NCI-H510A treated with DMSO at 0.1 percent for 48 hours (cell line): ENCODE data around the gene USP43.

Experiments
- DNase-seq: peaks from one replicate; lab custom pipeline; 2025; lab: John Stamatoyannopoulos, UW

Gene USP43

DNA sequence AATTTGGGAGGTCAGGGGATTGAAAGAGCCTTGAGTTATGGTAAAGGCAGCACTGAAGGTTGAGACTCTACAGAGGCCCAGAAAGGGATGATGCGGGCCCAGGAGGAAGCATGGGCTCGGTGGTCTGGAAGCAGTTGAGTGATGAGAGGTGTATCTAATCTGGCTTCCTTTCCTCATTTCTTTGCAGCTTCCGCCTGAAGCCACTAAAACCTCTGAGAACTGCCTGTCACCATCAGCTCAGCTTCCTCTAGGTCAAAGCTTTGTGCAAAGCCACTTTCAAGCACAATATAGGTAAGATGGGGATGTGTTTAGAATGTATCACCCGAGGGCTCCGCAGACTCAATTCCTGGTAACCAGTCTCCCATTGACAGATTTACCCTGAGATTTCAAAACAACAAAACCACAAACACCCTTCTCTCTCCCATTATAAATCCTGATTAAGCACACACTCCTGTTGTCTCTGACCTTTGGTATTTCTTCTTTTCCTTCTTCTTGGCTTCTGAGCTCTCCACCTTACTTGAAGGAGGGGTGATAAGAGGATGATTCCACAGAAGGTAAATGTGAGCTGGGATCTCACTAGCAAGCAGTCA is 21.2 kb downstream of the USP43 start:
- no peak for DNase-seq

DNA sequence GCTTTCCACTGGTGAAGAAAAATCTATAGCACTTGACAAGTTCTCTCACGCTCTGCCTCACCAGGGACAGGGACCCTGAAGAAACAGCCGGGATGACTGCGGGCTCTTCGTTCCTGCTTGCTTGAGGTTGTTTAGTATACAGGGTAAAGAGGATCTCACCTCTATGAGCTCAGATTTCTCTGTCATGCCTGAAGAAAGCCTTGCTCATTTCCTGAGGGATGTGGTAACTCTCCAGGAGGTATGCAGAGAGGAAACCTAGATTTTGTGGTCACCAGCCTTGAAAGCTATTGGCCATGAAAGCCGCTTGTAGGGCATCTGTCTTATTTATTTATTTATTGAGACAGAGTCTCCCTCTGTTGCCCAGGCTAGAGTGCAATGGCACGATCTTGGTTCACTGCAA is 23.2 kb downstream of the USP43 start:
- no peak for DNase-seq

DNA sequence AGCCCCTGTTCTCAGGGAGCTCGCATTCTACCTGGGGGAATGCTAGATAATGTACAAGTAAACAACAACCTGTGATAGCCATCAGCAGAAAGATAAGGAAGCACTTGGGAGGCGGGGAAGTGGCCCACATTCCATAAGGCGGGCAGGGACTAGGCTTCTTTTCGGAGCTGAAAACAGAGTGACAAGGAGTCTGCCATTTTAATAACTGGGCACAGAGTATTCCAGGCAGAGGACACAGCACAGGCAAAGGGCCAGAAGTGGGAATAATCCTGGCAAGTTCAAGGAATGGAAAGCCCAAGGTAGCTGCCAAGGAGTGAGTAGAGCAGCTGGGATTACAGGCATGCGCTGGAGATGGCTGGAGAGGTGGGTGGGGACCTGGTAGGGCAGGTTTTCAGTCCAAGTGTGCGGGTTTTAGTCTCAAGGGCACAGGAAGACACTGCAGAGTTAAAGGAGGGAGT is 24.3 kb downstream of the USP43 start:
- no peak for DNase-seq

DNA sequence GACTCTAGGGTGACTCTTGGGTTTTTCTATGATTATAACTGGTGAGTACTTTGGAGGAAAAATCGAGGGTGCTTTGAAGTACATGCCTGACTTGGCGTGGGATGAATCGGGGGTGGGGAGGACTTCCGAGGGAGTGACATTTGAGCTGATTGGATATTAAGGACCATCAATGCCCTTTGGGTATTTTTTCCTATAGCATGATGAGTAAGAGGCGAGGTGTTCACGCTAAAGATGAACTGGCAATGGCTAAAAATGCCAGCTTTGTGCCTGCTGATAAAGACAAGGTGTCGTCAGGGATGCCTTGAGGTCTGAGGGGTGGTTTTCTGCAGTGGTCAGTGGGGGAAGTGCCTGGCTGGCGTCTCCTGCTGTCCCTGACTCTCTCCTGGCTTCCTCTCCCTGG is 25.3 kb downstream of the USP43 start:
- DNase-seq: no peak

DNA sequence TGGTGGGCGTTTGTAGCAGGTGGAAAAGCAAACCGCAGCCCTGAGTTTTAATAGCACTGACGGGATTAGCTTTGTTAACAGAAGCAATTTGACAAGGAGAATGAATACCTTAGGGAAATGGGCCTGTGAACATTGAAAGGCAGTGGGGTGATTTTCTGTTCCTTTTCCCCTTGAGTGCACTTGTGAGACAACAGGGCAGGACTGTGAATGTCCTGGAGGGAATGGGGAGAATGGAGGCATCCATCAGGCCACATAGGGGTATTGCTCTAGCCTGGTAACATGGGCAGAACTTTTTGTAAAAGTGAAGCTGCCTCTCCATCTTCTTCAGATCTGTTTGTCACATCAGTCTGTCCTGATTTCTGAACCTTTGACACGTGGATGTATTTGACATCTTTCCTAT is 26.2 kb downstream of the USP43 start:
- no peak for DNase-seq

DNA sequence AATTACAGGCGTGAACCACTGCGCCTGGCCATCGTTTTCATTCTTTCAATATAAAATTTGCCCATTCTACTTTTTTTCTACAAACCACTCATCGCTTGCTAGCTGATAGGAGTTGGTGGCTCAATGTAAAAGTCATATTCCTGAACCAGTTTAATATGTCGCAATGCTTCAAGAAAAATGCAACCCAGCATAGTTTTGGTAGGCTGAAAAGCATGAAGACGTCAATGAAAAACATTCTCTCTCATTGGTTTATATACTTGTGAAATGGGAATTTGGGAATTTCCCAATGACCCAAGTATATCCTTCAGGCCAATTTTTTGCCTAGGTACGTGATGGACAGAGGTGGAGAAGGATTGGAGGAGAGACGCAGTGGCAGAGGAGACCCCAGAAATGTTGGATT is 26.9 kb downstream of the USP43 start:
- DNase-seq: no peak

DNA sequence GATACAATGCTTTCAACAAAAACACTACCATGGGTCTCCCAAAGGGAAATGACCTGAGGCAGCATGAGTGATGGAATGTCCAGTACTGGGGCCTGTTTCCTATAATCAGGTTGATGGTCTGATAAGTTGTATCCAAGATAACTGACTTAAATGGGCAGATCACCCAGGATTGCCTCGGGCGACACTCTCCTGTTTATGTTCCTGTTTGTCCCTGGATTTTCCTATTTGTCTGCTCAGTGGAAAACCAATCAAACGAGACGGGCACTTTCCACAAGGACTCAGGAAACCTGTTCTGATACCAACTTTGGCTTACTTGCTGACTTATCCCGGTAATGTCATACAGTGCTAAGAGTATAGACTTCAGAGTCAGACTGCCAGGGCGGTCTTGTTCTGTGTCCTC is 27.4 kb downstream of the USP43 start:
- DNase-seq: no peak

DNA sequence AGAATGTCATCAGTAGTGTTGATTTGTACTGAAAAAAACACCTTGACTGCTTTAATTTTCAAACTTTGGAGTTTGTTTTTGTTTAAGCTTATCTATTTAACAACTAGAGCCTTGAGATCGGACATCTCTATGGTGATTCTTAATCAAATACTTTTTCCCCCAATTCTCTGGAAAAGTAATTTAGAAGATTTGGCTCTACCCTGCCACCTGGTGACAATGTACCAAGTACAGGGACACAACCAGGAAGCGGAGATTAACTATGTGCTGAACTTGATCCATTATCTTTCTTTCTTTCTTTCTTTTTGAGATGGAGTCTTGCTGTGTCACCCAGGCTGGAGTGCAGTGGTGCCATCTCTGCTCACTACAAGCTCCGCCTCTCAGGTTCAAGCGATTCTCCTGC is 30.8 kb downstream of the USP43 start:
- no peak for DNase-seq

DNA sequence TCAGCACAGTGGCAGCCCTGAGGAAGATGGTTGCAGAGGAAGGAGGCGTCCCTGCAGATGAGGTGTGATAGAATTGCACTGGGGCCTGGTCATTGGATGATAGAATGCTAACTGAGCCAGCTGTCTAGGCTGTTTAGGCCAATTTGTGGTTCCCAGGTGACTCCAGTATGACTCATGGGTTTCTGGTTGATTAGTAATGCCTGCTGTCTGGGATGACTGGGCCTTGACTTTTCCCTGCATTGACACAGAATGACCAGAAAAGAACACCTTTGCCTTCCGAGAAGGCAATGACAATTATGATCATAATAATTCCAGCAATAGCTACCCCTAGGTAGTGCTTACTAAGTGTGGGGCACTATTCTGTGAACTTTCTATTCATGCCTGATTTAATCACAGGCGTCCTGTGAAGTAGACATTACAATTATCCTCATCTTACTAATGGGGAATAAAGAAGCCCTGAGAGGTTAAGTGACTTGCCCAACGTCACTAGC is 31.5 kb downstream of the USP43 start:
- no peak for DNase-seq

DNA sequence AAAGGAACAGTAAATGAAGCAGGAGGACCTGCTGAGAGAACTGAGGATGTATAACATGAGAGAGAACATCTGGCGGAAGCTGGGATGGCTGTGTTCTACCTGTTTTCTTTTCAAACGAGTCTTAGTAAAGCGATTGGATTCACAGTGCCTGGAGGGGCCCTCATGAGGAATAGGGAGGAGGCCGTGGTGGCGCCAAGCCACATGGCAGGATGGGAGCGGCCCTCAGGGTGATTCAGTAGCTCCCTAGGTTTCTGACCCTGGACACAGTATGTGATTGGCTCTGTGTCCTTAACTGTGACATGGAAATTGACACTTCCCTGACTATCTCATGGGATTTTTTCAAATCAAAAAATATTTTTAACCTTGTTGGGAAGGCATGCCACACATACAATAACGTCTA is 32.1 kb downstream of the USP43 start:
- DNase-seq: no peak

DNA sequence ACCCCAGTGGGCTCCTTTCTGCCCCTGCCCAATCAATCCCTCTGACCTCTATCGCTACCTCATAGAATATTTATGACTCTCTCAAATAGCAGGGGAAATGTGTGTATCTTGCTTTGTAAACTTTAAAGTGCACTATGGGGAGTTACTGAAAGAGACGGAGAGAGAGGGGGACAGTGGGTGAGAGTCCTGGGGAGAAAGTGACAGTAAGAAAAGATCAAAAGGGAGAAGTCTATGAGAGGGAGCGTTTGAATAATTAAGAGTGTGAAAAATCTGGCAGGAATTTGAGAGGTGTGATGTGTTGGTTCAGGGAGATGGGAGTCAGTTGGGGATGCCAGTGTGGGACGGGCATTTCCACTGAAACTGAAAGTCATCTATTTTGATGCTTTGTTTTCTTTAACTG is 32.6 kb downstream of the USP43 start:
- DNase-seq: no peak

DNA sequence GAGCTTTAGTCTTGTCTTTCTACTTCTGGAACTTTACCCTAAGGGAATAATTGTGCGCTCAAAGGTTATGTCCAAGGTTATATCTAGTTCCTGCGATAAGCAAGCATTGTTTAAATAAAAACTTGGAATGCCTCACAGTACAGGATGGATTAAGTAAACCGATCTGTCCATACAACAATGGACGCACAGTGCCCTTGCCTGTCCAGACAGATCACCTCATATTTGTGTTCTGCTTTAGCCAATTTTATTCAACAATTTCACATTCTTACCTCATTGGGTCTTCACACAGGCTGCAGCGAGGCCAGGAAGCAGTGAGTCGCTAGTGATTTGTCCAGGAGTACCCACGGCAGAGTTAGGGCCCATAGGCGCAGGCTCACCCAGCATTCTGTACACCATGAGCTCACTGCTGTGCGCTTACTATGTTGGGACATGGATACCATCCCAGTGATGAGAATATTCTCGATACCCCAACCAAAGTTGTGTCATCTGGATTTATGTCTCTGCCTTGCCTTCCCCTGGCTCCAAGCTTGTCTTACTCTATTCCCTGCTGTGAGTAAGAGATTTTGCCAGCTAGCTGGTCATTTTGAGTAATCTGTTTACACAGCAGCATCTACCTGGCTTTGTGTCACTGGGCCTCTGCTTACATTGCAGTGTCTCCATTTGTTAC is 39.8 kb downstream of the USP43 start:
- DNase-seq: no peak

DNA sequence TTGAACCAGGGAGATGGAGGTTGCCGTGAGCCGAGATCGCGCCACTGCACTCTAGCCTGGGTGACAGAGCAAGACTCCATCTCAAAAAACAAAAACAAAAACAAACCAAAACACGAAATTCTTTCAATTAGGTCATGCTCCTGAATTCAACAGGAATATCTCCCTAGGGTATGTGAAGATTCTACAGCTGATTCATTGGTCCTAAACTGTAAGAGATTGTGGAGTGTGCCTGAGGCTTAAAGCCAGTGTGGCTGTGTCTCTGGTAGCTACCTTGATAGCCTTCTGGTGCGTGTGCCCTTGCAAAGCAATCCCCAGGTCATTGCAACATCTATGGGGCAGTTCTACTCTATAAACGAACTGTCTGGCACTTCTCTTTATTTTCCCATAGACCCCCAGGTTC is 48.4 kb downstream of the USP43 start:
- no peak for DNase-seq

DNA sequence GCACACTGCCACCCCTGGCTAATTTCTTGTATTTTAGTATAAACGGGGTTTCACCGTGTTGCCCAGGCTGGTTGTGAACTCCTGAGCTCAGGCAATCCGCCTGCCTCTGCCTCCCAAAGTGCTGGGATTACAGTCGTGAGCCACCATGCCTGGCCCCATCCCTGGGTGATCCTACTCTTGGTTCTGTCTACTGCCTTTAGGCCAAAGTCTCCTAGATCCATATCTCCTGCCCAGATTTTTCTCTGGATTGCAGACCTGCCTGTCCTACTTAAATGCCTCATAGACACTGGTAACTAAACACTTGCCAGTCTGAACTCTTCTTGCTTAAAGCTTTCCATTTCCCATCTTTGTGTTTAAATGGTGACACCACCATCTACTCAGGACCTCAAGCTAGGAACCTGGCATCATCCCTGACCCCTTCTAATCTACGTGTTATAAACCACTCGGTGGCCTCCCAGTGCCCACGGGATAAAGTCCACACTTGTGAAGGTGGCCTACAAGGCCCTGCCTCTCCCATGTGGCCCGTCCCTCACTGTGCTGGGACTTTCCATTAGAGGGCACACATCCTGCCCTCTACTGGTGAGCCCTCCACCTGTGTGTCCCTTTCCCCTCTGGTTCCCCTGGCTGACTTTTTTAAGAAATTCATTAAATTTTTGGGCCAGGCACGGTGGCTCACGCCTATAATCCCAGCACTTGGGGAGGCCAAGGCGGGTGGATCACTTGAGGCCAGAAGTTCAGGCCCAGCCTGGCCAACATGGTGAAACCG is 51.1 kb downstream of the USP43 start:
- DNase-seq: no peak

DNA sequence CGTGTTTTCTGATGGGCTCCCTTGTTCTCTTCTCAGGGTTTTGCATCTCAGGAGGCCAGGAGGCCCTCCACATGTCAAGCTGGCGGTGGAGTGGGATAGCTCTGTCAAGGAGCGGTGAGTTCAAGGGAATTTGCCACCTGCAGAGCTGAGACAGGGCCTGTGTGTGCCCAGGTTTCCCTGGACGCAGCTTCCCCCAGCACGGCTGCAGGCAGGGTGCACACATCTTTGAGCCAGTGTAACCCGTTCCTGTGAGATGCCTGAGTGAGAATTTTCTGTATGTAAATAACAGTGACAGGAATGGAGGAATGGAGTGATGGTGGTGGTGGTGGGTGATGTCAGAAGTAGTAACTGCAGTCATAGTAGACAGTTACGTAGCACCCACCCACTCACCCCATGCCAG is 54.8 kb downstream of the USP43 start:
- no peak for DNase-seq

DNA sequence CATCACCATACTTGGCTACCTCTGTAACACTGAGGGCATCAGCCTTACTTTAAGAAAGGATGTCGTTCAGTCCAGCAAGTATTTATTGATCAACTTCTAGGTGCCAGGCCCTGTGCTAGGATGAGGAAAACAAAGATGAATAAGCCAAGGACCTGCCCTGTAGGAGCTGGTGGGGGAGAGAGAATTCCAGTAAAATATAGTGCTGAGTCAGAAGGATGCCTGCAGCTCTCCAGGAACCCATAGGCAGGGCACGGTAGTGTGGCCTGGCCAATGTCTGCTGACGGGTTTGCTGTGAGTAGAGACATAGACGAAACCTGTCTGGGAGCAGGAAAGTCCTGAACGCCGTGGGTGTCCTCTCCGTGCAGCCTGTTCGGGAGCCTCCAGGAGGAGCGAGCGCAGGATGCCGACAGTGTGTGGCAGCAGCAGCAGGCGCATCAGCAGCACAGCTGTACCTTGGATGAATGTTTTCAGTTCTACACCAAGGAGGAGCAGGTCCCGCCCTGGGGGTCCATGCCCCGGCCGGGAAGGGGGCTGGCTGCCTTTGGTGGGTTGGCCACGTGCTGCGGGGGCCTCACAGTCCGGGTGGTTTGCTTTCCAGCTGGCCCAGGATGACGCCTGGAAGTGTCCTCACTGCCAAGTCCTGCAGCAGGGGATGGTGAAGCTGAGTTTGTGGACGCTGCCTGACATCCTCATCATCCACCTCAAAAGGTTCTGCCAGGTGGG is 55.6 kb downstream of the USP43 start:
- no peak for DNase-seq

DNA sequence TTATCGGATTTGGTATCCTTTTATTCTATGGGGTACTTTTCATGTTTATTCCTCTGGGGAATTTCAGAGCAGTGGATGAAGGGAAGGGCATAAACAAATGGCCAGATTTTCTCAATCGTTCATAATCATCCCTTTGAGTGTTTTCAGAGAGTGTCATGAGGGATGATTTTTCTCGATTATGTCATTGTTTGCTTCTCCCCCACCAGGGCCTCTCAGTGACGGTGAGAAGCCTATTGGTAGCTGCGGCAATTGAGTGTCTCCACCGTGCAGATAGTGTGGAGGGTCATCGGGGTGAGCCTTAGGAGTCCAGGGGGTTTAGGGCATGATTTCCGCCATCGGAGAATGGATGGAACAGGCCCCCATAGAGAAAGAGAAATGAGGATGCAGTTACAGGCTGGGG is 57.2 kb downstream of the USP43 start:
- no peak for DNase-seq

DNA sequence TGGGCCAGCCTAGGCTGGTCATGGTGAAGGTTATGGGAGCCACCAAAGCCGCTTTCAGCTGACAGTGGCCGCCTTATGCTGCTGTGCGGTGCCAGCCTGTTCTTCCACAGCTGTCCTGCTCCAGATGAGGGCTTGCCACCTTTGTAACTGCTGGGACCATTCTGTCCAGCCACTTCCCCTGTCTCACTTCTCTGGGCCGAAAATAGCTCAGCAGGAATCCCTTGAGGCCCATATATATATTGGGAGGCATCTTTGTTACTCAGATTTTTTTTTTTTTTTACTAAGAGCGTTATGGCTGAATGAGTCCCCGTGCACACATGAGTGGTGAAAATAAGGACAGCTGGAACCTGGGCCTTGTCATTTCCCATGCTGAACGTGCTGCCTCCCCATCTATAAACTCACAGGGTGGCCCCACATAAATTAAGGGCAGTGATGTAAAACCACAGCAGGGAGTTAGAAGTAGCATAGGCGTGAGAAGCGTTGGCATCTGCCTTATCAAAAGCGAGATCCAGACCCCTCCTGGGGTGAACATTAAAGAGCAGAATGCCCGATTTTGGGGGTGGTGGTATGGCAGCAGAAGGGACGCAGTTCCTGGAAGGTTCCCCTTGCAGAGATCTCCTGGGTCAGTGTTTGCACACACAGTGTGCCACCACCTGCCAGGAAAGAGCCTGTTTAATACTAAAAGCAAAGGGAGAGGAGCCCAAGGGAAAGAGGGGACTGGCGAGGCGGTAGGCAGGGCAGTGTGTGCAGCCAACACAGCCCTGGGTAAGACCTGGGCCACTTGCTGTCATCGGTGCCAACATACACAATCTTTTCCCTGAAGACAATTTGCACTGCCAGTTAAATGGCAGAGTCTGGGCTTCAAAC is 57.8 kb downstream of the USP43 start:
- no peak for DNase-seq

DNA sequence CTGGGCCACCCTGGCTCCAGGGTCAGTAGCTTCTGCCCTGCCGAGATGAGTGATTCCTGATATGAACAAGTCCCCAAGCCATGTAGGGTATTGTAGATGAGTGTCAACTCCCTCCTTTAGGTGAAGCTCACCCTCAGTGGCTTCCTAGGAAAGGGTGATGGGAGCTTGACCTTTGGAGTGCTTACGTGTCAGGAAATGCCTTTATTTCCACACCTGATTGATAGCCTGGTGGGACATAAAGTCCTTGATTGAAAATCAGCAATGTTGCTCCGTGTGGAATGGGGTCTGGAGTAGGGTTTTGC is 58.4 kb downstream of the USP43 start:
- no peak for DNase-seq

DNA sequence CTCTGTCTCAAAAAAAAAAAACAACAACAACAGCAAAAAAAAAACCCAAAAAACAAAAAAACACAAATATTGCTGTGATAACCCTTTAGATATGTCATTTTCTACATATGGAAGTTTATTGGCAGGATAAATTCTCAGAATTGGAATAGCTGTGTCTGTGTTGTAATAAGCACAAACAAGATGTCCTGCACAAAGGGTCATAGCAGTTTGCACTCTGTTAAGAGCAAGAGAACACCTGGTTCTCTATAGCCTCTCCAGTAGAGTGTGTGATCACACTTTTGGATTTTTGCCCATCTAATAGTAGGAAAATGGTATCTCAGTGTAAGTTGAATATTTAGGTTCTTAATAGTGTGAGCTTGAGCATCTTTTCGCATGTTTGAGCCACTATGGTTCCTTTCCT is 60.4 kb downstream of the USP43 start:
- no peak for DNase-seq

DNA sequence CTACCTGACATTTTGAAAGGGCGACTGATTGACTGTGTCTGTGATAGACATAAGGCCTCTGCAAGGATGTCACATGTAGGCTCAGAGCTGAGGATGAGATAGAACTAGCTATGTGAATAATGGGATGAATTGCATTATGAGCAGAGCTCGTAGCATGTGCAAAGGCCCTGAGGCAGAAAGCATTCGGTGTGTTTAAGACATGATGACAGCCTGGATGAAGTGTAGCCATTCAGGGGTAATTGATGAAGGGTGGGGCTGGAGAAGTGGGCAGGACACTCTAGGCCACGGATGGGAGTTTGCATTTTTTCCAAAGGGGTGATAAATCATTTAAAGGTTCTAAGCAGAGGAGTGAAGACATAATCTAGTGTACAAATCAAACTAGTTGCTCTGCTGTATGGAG is 62.6 kb downstream of the USP43 start:
- no peak for DNase-seq

DNA sequence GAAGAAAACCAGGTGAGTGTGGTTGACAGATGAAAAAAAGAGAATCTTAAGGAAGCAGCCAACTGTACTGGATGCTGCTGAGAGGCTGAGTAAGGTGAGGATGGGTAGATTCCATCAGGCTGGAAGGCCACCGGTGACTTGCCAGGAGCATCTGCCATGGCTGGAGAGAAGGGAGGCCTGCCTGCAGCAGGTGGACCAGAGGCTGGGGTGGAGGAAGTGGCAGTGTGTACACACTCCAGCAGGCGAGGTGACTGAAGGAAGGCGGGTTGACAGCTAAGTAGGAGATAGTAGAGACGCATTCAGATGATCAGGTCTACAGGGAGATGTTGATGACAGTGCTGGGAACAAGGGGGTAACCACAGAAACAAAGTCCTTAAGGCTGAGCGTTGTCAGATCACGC is 69.5 kb downstream of the USP43 start:
- DNase-seq: no peak
